Breast epithelium (tissue), 4 donors: ENCODE results near the gene SLC37A1. TPM values are rescaled to one million over a fixed set of nuclear protein-coding genes. Genes with fewer than 3 reads are reported as not detected.
A peak's percentile ranks its signal among the peaks of the same experiment; 100 is the strongest.

Source experiments
- DNase-seq, 2 donors: peaks; one replicate each; pipeline ENCODE4 v3.0.0-alpha.2; 2019; ENCODE audit warnings: low spot score in 2 of 2
- H3K27ac ChIP-seq, 2 donors: fragments of 200-600 bp; sonication (generic) in 1 of 2; one replicate each; pipeline ENCODE4 v1.5.1; 2016 to 2019; ENCODE audit warnings: mild to moderate bottlenecking in 1 of 2
- H3K27me3 ChIP-seq, 2 donors: fragments of 200-600 bp; sonication (generic) in 1 of 2; one replicate each; pipeline versions ENCODE4 v1.5.1 to v1.6.0; 2017 to 2019; ENCODE audit warnings: control low read depth in 1 of 2, mild to moderate bottlenecking in 1 of 2
- H3K36me3 ChIP-seq: fragments of 200-600 bp; one replicate; pipeline ENCODE4 v1.5.1; 2019
- H3K4me1 ChIP-seq, 2 donors: fragments of 200-600 bp; sonication (generic); one replicate each; pipeline ENCODE4 v1.5.1; 2016 to 2019; ENCODE audit warnings: control low read depth in 1 of 2
- H3K4me3 ChIP-seq, 3 donors: fragments of 200-600 bp; sonication (generic); 1 replicate in 2 of 3; 2 replicates in 1 of 3; pipeline ENCODE4 v1.5.1; 2016 to 2019; ENCODE audit warnings: mild to moderate bottlenecking in 3 of 3, moderate library complexity in 2 of 3
- H3K9me3 ChIP-seq, 2 donors: fragments of 200-600 bp; sonication (generic) in 1 of 2; one replicate each; pipeline ENCODE4 v1.5.1; 2016 to 2019; ENCODE audit warnings: control low read depth in 1 of 2
- POLR2A ChIP-seq: fragments of 450-650 bp; IDR thresholded peaks from one replicate; pipeline ENCODE4 v1.6.1; 2016; ENCODE audit warnings: antibody characterized with exemption, mild to moderate bottlenecking, moderate library complexity
- POLR2AphosphoS5 ChIP-seq, 3 donors: sonication (generic); formaldehyde crosslinking; IDR thresholded peaks; one replicate each; pipeline ENCODE4 v1.6.1; 2017; ENCODE audit warnings: antibody characterized with exemption in 3 of 3
- intact Hi-C: fragments of 100-400 bp; cut with DNase I; formaldehyde crosslinking; loops from one replicate; pipeline ENCODE4 v1.15.1; 2023; ENCODE audit warnings: low total_unique reads
- total RNA-seq, 3 donors: library from RNA; depleted of rRNA; stranded (reverse); fragments of >200 nt; gene quantifications; one replicate each; pipeline ENCODE4 v1.1.0, GENCODE V29; 2016
- TF ChIP-seq, protein P1 (sequence below), 3 donors: fragments of 450-650 bp; IDR thresholded peaks; one replicate each; pipeline ENCODE4 v1.5.1; 2016 to 2017; ENCODE audit warnings: antibody characterized with exemption in 3 of 3, mild to moderate bottlenecking in 3 of 3, moderate library complexity in 3 of 3

SLC37A1 gene
- total RNA-seq, 3 donors from 2014 or later, result 7.5 to 18.4 (median 18.4) TPM

DNA sequence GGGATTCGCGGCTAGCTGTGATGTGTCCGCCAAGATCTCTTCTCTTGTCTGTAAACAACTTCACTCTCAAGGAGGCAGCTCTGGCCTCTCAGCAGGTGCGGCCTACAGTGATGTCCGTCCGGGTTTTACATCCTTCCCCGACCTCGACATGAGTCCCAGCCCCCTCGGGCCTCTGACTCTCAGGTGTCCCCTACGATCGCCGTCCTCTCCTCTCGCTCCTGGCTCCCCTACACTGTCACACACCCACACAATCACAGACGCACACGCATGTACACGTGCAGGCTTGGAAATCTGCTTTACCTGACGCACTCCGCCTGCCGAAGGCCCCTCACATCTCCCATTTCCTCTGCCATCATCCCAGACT is 16.8 kb upstream of the SLC37A1 start:
- no peaks in the 10 kb centered on the region for H3K9me3 ChIP-seq
- peak overlapping the region; percentile 61 to 87 (median 74) for H3K4me3 ChIP-seq
- intact Hi-C loops, result no loop called here
- peak overlapping the region; percentile 96 to 97 for H3K27ac ChIP-seq
- peak in 1 of 3 donors; percentile 14 for TF ChIP-seq POLR2AphosphoS5 (IDR thresholded peaks at IDR 0.05)
- no peak for TF ChIP-seq POLR2A
- TF ChIP-seq, protein P1, sequence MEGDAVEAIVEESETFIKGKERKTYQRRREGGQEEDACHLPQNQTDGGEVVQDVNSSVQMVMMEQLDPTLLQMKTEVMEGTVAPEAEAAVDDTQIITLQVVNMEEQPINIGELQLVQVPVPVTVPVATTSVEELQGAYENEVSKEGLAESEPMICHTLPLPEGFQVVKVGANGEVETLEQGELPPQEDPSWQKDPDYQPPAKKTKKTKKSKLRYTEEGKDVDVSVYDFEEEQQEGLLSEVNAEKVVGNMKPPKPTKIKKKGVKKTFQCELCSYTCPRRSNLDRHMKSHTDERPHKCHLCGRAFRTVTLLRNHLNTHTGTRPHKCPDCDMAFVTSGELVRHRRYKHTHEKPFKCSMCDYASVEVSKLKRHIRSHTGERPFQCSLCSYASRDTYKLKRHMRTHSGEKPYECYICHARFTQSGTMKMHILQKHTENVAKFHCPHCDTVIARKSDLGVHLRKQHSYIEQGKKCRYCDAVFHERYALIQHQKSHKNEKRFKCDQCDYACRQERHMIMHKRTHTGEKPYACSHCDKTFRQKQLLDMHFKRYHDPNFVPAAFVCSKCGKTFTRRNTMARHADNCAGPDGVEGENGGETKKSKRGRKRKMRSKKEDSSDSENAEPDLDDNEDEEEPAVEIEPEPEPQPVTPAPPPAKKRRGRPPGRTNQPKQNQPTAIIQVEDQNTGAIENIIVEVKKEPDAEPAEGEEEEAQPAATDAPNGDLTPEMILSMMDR (IDR thresholded peaks at IDR 0.05), result no peak
- no peaks in the 10 kb centered on the region for H3K27me3 ChIP-seq
- H3K36me3 ChIP-seq, result no peaks in the 10 kb centered on the region
- H3K4me1 ChIP-seq, result no peaks in the 10 kb centered on the region
- DNase-seq, result no peak

DNA sequence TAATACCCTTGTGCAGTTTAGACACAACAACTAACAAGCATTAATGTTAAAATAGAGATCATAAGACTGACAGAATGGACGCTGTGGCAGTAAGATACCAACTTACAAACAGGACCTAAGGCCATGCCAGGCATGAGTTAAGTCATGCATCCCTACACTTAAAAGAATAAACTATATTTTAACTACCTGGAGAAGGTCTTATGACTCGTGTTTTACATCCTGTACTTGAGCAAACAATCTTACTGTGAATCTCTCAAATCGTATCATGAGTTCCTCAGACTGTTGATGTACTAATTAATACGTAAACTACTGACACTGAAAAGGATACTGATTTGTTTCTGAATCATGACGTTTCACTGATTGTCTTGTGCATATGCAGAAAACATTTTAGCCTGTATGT is 15.6 kb upstream of the SLC37A1 start:
- DNase-seq, result no peak
- no peak for TF ChIP-seq POLR2A
- TF ChIP-seq, protein P1 (IDR thresholded peaks at IDR 0.05), result no peak
- no peak for TF ChIP-seq POLR2AphosphoS5 (IDR thresholded peaks at IDR 0.05)
- no peaks in the 10 kb centered on the region for H3K9me3 ChIP-seq
- intact Hi-C loops, result no loop called here
- no peak overlapping the region for H3K4me3 ChIP-seq
- no peak overlapping the region for H3K27ac ChIP-seq
- no peaks in the 10 kb centered on the region for H3K36me3 ChIP-seq
- H3K4me1 ChIP-seq, result no peaks in the 10 kb centered on the region
- H3K27me3 ChIP-seq, result no peaks in the 10 kb centered on the region

DNA sequence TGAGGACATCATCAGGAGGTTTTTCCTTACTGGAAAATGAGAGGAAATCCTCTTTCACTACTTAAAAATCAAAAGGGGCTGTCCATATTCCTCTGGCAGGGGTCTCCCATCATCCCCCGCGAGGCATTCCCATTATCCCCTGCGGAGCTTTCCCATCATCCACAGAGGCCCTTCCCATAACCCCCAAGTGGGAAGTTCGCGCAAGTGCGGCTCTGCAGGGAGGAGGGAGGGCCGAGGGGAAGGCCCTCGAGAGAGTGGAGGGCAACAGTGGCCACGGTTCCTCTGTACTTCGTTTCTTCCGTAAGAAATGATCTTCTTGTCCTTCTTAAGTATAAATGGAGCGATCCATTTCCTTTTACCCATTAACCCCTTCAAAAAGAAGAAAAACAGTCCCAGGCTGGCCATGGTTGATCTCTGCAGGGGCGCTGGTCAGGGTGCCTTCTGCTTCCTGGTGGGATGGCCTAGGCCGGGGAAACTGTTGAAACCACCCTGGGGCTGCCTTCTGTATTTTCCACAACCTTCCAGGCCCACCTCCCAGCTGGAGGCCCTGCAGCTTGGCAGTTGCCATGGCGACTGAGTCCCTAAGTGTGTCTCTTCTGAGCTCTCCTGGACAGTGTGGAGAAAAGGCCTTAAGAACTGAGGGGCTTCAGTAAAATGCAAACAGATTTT is 14.1 kb upstream of the SLC37A1 start:
- intact Hi-C loops, result no loop called here
- no peak for DNase-seq
- H3K27ac ChIP-seq, result no peak overlapping the region
- no peaks in the 10 kb centered on the region for H3K27me3 ChIP-seq
- H3K9me3 ChIP-seq, result no peaks in the 10 kb centered on the region
- H3K4me3 ChIP-seq, result no peak overlapping the region
- H3K4me1 ChIP-seq, result no peaks in the 10 kb centered on the region
- TF ChIP-seq POLR2A (no peak), POLR2AphosphoS5 (IDR thresholded peaks at IDR 0.05) (no peak)
- TF ChIP-seq, protein P1 (IDR thresholded peaks at IDR 0.05), result no peak
- H3K36me3 ChIP-seq, result no peaks in the 10 kb centered on the region

DNA sequence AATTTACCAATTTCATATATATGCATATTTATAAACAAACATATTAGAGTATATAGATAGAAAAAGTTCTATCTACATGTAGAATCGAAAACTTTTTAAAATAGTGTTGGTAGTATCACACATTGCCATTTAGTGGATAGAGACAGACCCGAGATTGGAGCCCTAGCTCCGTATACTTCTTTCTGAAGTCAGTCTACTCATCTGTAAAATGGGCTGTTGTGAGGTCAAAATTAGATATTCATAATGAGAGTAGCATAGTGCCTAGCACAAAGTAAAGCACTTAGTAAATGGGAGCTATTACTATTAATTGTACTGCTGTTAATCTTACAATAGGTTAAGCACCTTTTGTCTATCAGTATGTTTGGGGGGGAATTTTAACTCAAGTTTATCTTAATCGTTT is 13.4 kb upstream of the SLC37A1 start:
- no peak for DNase-seq
- Histone ChIP-seq H3K4me1 (no peaks in the 10 kb centered on the region), H3K4me3 (no peak overlapping the region), H3K9me3 (no peaks in the 10 kb centered on the region), H3K27me3 (no peaks in the 10 kb centered on the region), H3K27ac (no peak overlapping the region), H3K36me3 (no peaks in the 10 kb centered on the region)
- intact Hi-C loops, result no loop called here
- TF ChIP-seq POLR2AphosphoS5 (IDR thresholded peaks at IDR 0.05) (no peak), POLR2A (no peak)
- TF ChIP-seq, protein P1 (IDR thresholded peaks at IDR 0.05), result no peak

DNA sequence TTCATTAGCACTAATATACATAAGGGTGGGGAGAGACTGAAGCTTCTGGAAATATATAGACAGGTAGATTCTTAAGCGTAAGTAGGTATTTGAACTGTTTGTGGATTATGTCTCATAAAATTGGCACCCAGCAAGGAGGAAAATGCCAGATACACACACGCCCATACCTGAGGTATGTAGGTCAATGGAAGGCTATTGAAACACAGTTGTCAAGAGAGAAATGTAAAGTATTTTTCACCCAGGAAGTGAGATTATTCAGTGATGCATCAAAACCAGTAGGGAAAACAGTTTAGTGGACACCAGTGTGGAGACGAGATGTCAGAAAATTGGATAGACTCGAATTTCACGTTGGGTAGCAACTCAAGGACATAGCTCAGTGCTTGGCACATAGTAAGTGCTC is 12.9 kb upstream of the SLC37A1 start:
- no peak for DNase-seq
- Histone ChIP-seq H3K9me3 (no peaks in the 10 kb centered on the region), H3K27ac (no peak overlapping the region), H3K36me3 (no peaks in the 10 kb centered on the region), H3K4me1 (no peaks in the 10 kb centered on the region), H3K4me3 (no peak overlapping the region), H3K27me3 (no peaks in the 10 kb centered on the region)
- intact Hi-C loops, result no loop called here
- TF ChIP-seq POLR2AphosphoS5 (IDR thresholded peaks at IDR 0.05), result no peak
